WTC11 (cell line): Measurements from ENCODE around the gene LRIT3. TPM values are rescaled to one million over a fixed set of nuclear protein-coding genes. Genes with fewer than 3 reads are reported as not detected.

Experiments
- ATAC-seq: fragments of 200-7000 bp; cut with Tn5 transposase; 2 replicates; pipeline ENCODE4 v1.10.0; 2021; ENCODE audit warnings: mild to moderate bottlenecking, moderate library complexity
- CTCF ChIA-PET: fragments of 300-600 bp; sonication (Branson Sonifier 250); formaldehyde crosslinking; loops from one replicate; lab custom pipeline; 2021; ENCODE audit warnings: antibody characterized with exemption; lab: Charles Lee
- POLR2A ChIA-PET: fragments of 350-600 bp; sonication (Branson Sonifier 250); formaldehyde crosslinking; loops from one replicate; lab custom pipeline; 2021; ENCODE audit warnings: antibody characterized with exemption; lab: Charles Lee
- DNase-seq: peaks from one replicate; pipeline ENCODE4 v3.0.0; 2021; ENCODE audit warnings: low spot score
- H3K27ac Mint-ChIP-seq: 2 replicates; pipeline ENCODE4 v1.8.0; 2021; ENCODE audit warnings: mixed read lengths
- H3K27me3 Mint-ChIP-seq: 2 replicates; pipeline ENCODE4 v1.8.0; 2021; ENCODE audit warnings: low read depth, mild to moderate bottlenecking, moderate library complexity, mixed read lengths
- H3K36me3 Mint-ChIP-seq: 2 replicates; pipeline ENCODE4 v1.8.0; 2021; ENCODE audit warnings: mixed read lengths
- H3K4me1 Mint-ChIP-seq: 2 replicates; pipeline ENCODE4 v1.8.0; 2022; ENCODE audit warnings: mixed read lengths
- H3K4me3 Mint-ChIP-seq: 2 replicates; pipeline ENCODE4 v1.8.0; 2021; ENCODE audit warnings: mild to moderate bottlenecking, moderate library complexity, mixed read lengths
- H3K9me3 Mint-ChIP-seq: 2 replicates; pipeline ENCODE4 v1.8.0; 2021; ENCODE audit warnings: mixed read lengths
- ELF4 ChIP-seq: sonication (generic); formaldehyde crosslinking; IDR thresholded peaks from 2 replicates; pipeline ENCODE4 v1.8.1; 2022; ENCODE audit warnings: low read depth, mild to moderate bottlenecking, moderate library complexity, missing genetic modification reagents
- FOXP1 ChIP-seq: sonication (generic); formaldehyde crosslinking; IDR thresholded peaks from 2 replicates; pipeline ENCODE4 v1.8.0; 2022; ENCODE audit warnings: missing genetic modification reagents, mild to moderate bottlenecking, moderate library complexity, borderline replicate concordance
- JAZF1 ChIP-seq: fragments of 250-450 bp; sonication (Bioruptor Pico); IDR thresholded peaks from 2 replicates; pipeline ENCODE4 v1.9.0; 2021; ENCODE audit warnings: moderate library complexity, mild to moderate bottlenecking, inconsistent platforms
- JUN ChIP-seq: sonication (generic); formaldehyde crosslinking; IDR thresholded peaks from 2 replicates; pipeline ENCODE4 v1.8.0; 2023; ENCODE audit warnings: mild to moderate bottlenecking, missing genetic modification reagents
- MXD4 ChIP-seq: fragments of 250-450 bp; sonication (Bioruptor Pico); IDR thresholded peaks from 2 replicates; pipeline ENCODE4 v1.8.0; 2021; ENCODE audit warnings: mild to moderate bottlenecking, moderate library complexity, borderline replicate concordance
- PRRX2 ChIP-seq: fragments of 250-450 bp; sonication (Bioruptor Pico); IDR thresholded peaks from 2 replicates; pipeline ENCODE4 v1.8.0; 2021; ENCODE audit warnings: mild to moderate bottlenecking
- SMAD3 ChIP-seq: sonication (generic); formaldehyde crosslinking; IDR thresholded peaks from 2 replicates; pipeline ENCODE4 v1.8.0; 2022; ENCODE audit warnings: missing genetic modification reagents, mild to moderate bottlenecking, borderline replicate concordance
- SP1 ChIP-seq: sonication (generic); formaldehyde crosslinking; conservative IDR thresholded peaks from 2 replicates; pipeline ENCODE4 v1.8.1; 2022; ENCODE audit warnings: missing genetic modification reagents
- TCF7 ChIP-seq: sonication (generic); formaldehyde crosslinking; IDR thresholded peaks from 2 replicates; pipeline ENCODE4 v1.8.0; 2022; ENCODE audit warnings: mild to moderate bottlenecking, low read depth, missing genetic modification reagents, moderate library complexity
- TP53 ChIP-seq: sonication (generic); formaldehyde crosslinking; IDR thresholded peaks from 2 replicates; pipeline ENCODE4 v1.8.1; 2023; ENCODE audit warnings: mild to moderate bottlenecking, missing genetic modification reagents
- ZNF263 ChIP-seq: sonication (generic); formaldehyde crosslinking; IDR thresholded peaks from 2 replicates; pipeline ENCODE4 v1.8.1; 2022; ENCODE audit warnings: low read depth, mild to moderate bottlenecking, moderate library complexity, missing genetic modification reagents
- ZNF423 ChIP-seq: fragments of 250-450 bp; sonication (Bioruptor Pico); IDR thresholded peaks from 2 replicates; pipeline ENCODE4 v2.1.2; 2022; ENCODE audit warnings: mild to moderate bottlenecking, moderate library complexity
- total RNA-seq: library from RNA; stranded (reverse); gene quantifications from 3 replicates; pipeline ENCODE4 v1.2.3, GENCODE V29; 2021
- TF ChIP-seq, protein P1 (sequence below): sonication (generic); formaldehyde crosslinking; IDR thresholded peaks from 2 replicates; pipeline ENCODE4 v1.8.1; 2023; ENCODE audit warnings: mild to moderate bottlenecking, missing genetic modification reagents, moderate library complexity
- TF ChIP-seq, protein P2 (sequence below): sonication (generic); formaldehyde crosslinking; IDR thresholded peaks from 2 replicates; pipeline ENCODE4 v1.8.0; 2023; ENCODE audit warnings: mild to moderate bottlenecking, missing genetic modification reagents
- TF ChIP-seq, protein P3 (sequence below): fragments of 250-450 bp; sonication (Bioruptor Pico); IDR thresholded peaks from 2 replicates; pipeline ENCODE4 v1.9.0; 2021; ENCODE audit warnings: mild to moderate bottlenecking
- TF ChIP-seq, protein P4 (sequence below): fragments of 200-600 bp; IDR thresholded peaks from 2 replicates; pipeline ENCODE4 v1.8.0; 2022; ENCODE audit warnings: antibody characterized with exemption
- TF ChIP-seq, protein P5 (sequence below): sonication (generic); formaldehyde crosslinking; conservative IDR thresholded peaks from 2 replicates; pipeline ENCODE4 v1.8.1; 2023; ENCODE audit warnings: mild to moderate bottlenecking, low read depth, missing genetic modification reagents, moderate library complexity
- TF ChIP-seq, protein P6 (sequence below): sonication (generic); formaldehyde crosslinking; IDR thresholded peaks from 2 replicates; pipeline ENCODE4 v1.8.1; 2023; ENCODE audit warnings: mild to moderate bottlenecking, missing genetic modification reagents, moderate library complexity
- TF ChIP-seq, protein P7 (sequence below): fragments of 250-450 bp; sonication (Bioruptor Pico); IDR thresholded peaks from 2 replicates; pipeline ENCODE4 v1.9.0; 2021; ENCODE audit warnings: mild to moderate bottlenecking, borderline replicate concordance

Gene LRIT3
- total RNA-seq, 1 experiment from 2014 or later = 0.11 TPM

DNA sequence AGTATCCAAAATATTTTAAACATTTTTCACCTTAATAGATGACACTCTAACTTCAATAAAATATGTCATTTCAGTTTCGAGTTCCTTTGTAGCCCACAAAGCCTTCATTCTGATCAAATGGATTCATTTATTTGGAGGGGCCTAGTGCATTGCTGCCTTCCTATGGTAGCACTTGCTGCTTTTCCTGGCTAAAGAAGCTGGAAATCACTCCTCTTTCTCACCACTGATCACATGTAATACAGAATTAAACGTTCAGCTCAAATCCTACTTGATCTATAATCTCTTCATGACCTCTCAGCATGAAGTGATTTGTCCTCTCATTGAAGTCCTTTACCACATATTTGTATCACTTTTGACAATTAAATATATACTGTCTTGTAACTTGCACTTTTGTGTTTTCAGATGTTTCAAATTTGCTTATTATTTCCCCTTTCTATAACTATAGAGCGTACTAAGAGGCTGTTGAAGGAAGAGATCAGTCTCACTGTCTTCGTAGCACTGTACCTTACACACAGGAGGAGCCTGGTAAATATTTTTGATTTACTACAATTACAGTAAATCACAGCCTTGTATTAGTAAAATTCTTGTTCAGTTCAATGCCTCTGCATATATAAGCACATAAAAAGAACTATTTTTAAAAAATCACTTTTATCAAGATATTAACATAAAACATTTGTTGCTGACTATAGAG, 46.7 kb upstream of the LRIT3 start:
- Mint-ChIP-seq H3K4me3 (no peak overlapping the region), H3K27me3 (no peaks in the 10 kb centered on the region; the same call in 1 of the 2 replicates), H3K27ac (no peak overlapping the region), H3K4me1 (no peaks in the 10 kb centered on the region), H3K36me3 (no peaks in the 10 kb centered on the region), H3K9me3 (peaks cover 16% of the 10 kb centered on the region)
- TF ChIP-seq TCF7 (no peak), ELF4 (CRISPR knock-in tag) (no peak), ZNF423 (no peak), ZNF263 (CRISPR knock-in tag) (no peak), SP1 (CRISPR knock-in tag) (no peak), JUN (CRISPR knock-in tag) (no peak), MXD4 (CRISPR knock-in tag) (no peak), JAZF1 (CRISPR knock-in tag) (no peak), TP53 (CRISPR knock-in tag) (no peak), PRRX2 (no peak)
- TF ChIP-seq, protein P1, sequence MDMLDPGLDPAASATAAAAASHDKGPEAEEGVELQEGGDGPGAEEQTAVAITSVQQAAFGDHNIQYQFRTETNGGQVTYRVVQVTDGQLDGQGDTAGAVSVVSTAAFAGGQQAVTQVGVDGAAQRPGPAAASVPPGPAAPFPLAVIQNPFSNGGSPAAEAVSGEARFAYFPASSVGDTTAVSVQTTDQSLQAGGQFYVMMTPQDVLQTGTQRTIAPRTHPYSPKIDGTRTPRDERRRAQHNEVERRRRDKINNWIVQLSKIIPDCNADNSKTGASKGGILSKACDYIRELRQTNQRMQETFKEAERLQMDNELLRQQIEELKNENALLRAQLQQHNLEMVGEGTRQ = no peak
- TF ChIP-seq, protein P2, sequence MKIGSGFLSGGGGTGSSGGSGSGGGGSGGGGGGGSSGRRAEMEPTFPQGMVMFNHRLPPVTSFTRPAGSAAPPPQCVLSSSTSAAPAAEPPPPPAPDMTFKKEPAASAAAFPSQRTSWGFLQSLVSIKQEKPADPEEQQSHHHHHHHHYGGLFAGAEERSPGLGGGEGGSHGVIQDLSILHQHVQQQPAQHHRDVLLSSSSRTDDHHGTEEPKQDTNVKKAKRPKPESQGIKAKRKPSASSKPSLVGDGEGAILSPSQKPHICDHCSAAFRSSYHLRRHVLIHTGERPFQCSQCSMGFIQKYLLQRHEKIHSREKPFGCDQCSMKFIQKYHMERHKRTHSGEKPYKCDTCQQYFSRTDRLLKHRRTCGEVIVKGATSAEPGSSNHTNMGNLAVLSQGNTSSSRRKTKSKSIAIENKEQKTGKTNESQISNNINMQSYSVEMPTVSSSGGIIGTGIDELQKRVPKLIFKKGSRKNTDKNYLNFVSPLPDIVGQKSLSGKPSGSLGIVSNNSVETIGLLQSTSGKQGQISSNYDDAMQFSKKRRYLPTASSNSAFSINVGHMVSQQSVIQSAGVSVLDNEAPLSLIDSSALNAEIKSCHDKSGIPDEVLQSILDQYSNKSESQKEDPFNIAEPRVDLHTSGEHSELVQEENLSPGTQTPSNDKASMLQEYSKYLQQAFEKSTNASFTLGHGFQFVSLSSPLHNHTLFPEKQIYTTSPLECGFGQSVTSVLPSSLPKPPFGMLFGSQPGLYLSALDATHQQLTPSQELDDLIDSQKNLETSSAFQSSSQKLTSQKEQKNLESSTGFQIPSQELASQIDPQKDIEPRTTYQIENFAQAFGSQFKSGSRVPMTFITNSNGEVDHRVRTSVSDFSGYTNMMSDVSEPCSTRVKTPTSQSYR = no peak
- TF ChIP-seq, protein P3, sequence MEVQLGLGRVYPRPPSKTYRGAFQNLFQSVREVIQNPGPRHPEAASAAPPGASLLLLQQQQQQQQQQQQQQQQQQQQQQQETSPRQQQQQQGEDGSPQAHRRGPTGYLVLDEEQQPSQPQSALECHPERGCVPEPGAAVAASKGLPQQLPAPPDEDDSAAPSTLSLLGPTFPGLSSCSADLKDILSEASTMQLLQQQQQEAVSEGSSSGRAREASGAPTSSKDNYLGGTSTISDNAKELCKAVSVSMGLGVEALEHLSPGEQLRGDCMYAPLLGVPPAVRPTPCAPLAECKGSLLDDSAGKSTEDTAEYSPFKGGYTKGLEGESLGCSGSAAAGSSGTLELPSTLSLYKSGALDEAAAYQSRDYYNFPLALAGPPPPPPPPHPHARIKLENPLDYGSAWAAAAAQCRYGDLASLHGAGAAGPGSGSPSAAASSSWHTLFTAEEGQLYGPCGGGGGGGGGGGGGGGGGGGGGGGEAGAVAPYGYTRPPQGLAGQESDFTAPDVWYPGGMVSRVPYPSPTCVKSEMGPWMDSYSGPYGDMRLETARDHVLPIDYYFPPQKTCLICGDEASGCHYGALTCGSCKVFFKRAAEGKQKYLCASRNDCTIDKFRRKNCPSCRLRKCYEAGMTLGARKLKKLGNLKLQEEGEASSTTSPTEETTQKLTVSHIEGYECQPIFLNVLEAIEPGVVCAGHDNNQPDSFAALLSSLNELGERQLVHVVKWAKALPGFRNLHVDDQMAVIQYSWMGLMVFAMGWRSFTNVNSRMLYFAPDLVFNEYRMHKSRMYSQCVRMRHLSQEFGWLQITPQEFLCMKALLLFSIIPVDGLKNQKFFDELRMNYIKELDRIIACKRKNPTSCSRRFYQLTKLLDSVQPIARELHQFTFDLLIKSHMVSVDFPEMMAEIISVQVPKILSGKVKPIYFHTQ (CRISPR knock-in tag) = no peak
- TF ChIP-seq, protein P4, sequence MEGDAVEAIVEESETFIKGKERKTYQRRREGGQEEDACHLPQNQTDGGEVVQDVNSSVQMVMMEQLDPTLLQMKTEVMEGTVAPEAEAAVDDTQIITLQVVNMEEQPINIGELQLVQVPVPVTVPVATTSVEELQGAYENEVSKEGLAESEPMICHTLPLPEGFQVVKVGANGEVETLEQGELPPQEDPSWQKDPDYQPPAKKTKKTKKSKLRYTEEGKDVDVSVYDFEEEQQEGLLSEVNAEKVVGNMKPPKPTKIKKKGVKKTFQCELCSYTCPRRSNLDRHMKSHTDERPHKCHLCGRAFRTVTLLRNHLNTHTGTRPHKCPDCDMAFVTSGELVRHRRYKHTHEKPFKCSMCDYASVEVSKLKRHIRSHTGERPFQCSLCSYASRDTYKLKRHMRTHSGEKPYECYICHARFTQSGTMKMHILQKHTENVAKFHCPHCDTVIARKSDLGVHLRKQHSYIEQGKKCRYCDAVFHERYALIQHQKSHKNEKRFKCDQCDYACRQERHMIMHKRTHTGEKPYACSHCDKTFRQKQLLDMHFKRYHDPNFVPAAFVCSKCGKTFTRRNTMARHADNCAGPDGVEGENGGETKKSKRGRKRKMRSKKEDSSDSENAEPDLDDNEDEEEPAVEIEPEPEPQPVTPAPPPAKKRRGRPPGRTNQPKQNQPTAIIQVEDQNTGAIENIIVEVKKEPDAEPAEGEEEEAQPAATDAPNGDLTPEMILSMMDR = no peak
- ChIA-PET POLR2A (no interaction called here), CTCF (no interaction called here)
- DNase-seq (no peak), ATAC-seq (no peak)

DNA sequence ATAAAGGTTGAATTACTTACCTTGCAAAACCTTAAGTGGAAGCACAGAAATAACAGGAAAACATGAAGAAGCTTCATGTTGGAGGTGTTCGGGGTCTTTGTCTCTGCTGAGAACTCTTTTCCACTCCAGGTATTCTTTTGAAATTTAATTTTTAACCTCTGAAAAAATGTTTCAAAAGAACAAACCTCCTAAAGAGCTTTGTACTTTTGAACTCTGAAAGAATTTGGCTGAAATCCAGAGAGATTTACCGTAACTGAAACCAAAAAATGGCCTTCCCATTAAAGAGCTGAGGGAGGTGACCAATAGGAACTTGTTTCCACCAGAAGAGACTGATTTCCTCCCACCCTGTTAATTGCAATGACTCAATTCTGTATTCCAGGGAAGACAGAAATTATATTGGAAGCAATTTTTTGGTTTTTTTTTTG, 46.0 kb upstream of the LRIT3 start, which contains the start of gene CFI:
CFI (minus strand) TSS at position 105 of the 425 bp plus-strand sequence; CDS start at position 77, 28 bp downstream.
- H3K4me1 Mint-ChIP-seq = no peaks in the 10 kb centered on the region
- ATAC-seq (no peak), DNase-seq (no peak)
- ChIA-PET POLR2A (no interaction called here), CTCF (interaction anchor here (0.6 to 1.2 kb wide), 2 partner anchors 99 to 100 kb away, joined by 4 read pairs; partner anchors contain the start of gene CASP6)
- H3K27ac Mint-ChIP-seq = no peak within 1 kb of the TSS
- H3K4me3 Mint-ChIP-seq = no peak within 1 kb of the TSS
- H3K9me3 Mint-ChIP-seq = peaks cover 11% of the 10 kb centered on the region
- H3K36me3 Mint-ChIP-seq = no peaks in the 10 kb centered on the region
- H3K27me3 Mint-ChIP-seq = no peaks in the 10 kb centered on the region; the same call in 1 of the 2 replicates
- TF ChIP-seq, protein P5, sequence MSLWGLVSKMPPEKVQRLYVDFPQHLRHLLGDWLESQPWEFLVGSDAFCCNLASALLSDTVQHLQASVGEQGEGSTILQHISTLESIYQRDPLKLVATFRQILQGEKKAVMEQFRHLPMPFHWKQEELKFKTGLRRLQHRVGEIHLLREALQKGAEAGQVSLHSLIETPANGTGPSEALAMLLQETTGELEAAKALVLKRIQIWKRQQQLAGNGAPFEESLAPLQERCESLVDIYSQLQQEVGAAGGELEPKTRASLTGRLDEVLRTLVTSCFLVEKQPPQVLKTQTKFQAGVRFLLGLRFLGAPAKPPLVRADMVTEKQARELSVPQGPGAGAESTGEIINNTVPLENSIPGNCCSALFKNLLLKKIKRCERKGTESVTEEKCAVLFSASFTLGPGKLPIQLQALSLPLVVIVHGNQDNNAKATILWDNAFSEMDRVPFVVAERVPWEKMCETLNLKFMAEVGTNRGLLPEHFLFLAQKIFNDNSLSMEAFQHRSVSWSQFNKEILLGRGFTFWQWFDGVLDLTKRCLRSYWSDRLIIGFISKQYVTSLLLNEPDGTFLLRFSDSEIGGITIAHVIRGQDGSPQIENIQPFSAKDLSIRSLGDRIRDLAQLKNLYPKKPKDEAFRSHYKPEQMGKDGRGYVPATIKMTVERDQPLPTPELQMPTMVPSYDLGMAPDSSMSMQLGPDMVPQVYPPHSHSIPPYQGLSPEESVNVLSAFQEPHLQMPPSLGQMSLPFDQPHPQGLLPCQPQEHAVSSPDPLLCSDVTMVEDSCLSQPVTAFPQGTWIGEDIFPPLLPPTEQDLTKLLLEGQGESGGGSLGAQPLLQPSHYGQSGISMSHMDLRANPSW = no peak
- TF ChIP-seq, protein P6, sequence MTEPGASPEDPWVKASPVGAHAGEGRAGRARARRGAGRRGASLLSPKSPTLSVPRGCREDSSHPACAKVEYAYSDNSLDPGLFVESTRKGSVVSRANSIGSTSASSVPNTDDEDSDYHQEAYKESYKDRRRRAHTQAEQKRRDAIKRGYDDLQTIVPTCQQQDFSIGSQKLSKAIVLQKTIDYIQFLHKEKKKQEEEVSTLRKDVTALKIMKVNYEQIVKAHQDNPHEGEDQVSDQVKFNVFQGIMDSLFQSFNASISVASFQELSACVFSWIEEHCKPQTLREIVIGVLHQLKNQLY (CRISPR knock-in tag) = no peak
- TF ChIP-seq FOXP1 (CRISPR knock-in tag) (no peak), SMAD3 (CRISPR knock-in tag) (no peak)
- TF ChIP-seq, protein P7, sequence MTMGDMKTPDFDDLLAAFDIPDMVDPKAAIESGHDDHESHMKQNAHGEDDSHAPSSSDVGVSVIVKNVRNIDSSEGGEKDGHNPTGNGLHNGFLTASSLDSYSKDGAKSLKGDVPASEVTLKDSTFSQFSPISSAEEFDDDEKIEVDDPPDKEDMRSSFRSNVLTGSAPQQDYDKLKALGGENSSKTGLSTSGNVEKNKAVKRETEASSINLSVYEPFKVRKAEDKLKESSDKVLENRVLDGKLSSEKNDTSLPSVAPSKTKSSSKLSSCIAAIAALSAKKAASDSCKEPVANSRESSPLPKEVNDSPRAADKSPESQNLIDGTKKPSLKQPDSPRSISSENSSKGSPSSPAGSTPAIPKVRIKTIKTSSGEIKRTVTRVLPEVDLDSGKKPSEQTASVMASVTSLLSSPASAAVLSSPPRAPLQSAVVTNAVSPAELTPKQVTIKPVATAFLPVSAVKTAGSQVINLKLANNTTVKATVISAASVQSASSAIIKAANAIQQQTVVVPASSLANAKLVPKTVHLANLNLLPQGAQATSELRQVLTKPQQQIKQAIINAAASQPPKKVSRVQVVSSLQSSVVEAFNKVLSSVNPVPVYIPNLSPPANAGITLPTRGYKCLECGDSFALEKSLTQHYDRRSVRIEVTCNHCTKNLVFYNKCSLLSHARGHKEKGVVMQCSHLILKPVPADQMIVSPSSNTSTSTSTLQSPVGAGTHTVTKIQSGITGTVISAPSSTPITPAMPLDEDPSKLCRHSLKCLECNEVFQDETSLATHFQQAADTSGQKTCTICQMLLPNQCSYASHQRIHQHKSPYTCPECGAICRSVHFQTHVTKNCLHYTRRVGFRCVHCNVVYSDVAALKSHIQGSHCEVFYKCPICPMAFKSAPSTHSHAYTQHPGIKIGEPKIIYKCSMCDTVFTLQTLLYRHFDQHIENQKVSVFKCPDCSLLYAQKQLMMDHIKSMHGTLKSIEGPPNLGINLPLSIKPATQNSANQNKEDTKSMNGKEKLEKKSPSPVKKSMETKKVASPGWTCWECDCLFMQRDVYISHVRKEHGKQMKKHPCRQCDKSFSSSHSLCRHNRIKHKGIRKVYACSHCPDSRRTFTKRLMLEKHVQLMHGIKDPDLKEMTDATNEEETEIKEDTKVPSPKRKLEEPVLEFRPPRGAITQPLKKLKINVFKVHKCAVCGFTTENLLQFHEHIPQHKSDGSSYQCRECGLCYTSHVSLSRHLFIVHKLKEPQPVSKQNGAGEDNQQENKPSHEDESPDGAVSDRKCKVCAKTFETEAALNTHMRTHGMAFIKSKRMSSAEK (CRISPR knock-in tag) = no peak
